Esophagus squamous epithelium (tissue), 4 donors: ENCODE measurements around the gene SF3A2.

Experiments
- POLR2A ChIP-seq, 4 donors: fragments of 450-650 bp; IDR thresholded peaks; one replicate each; pipeline ENCODE4 v1.6.1; 2017; ENCODE audit warnings: antibody characterized with exemption in 4 of 4, mild to moderate bottlenecking in 4 of 4, moderate library complexity in 3 of 4
- TF ChIP-seq, protein P1 (sequence below), 6 experiments: fragments of 450-650 bp in 4 of 6; fragments of 200-600 bp in 2 of 6; sonication (generic) in 2 of 6; IDR thresholded peaks; one replicate each; pipeline ENCODE4 v1.5.1; 2016 to 2019; ENCODE audit warnings: antibody characterized with exemption in 6 of 6, mild to moderate bottlenecking in 4 of 6, moderate library complexity in 4 of 6

GRCh38 chr19:2289714-2290435 lies 53.3 kb downstream of the SF3A2 start:
- peak in 1 of 4 donors; percentile 27 for TF ChIP-seq POLR2A (IDR thresholded peaks at IDR 0.05)
- TF ChIP-seq, protein P1, sequence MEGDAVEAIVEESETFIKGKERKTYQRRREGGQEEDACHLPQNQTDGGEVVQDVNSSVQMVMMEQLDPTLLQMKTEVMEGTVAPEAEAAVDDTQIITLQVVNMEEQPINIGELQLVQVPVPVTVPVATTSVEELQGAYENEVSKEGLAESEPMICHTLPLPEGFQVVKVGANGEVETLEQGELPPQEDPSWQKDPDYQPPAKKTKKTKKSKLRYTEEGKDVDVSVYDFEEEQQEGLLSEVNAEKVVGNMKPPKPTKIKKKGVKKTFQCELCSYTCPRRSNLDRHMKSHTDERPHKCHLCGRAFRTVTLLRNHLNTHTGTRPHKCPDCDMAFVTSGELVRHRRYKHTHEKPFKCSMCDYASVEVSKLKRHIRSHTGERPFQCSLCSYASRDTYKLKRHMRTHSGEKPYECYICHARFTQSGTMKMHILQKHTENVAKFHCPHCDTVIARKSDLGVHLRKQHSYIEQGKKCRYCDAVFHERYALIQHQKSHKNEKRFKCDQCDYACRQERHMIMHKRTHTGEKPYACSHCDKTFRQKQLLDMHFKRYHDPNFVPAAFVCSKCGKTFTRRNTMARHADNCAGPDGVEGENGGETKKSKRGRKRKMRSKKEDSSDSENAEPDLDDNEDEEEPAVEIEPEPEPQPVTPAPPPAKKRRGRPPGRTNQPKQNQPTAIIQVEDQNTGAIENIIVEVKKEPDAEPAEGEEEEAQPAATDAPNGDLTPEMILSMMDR (IDR thresholded peaks at IDR 0.05) = no peak
